Stimulated activated CD8-positive, alpha-beta memory T cell treated with anti-CD3 and anti-CD28 coated beads, Interleukin-7, amount 100 ng/mL, for 24 hours (primary cell): ENCODE results near the gene MAPK12.

Experiments used
- DNase-seq: peaks from one replicate; pipeline ENCODE4 v3.0.0-alpha.2; 2020; ENCODE audit warnings: low read depth

Gene MAPK12

DNA sequence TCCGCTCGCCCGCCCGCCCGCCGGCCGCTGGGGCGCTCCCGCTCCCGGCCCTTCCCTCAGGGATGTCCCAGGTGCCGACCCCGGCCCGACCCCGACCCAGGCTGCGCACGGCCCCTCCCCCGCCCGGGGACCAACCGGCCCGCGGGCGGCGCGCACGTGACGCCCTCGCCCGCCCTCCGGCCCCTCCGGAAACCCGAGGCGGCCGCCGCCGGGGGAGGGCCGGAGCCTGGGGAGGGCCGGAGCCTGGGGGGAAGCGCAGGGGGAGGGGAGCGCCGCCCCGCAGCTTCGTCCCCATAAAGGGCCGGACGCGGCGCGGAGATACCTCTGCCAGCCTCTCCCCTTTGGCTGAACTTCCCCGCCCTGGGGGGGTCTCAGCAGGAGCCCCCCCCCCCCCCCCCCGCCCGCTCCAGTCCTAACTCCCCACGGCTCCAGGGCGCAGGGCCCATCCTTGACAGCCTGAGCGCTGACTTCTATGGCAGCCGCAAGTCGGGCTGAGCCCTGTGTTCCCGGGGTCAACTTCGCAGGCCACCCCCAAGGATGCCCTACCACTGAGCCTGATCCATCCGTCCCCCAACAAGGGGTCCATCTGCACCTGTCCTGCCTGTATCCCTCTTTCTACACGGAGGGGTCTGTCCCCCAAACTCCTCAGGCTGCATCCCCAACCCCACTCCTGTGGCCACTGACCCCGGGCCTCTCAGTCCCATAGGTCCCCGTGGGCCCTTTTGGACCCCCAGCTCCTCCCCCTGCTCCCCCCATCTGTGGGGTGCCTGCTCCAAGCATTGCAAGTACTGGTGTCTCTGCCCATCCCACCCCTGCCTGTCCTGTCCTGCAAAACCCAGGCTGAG, at the start of gene MAPK12:
Gene MAPK12, minus strand, starts transcription at position 69 of the 845 bp plus-strand sequence. CDS start 174 bp downstream, outside the sequence.
- no peak for DNase-seq

DNA sequence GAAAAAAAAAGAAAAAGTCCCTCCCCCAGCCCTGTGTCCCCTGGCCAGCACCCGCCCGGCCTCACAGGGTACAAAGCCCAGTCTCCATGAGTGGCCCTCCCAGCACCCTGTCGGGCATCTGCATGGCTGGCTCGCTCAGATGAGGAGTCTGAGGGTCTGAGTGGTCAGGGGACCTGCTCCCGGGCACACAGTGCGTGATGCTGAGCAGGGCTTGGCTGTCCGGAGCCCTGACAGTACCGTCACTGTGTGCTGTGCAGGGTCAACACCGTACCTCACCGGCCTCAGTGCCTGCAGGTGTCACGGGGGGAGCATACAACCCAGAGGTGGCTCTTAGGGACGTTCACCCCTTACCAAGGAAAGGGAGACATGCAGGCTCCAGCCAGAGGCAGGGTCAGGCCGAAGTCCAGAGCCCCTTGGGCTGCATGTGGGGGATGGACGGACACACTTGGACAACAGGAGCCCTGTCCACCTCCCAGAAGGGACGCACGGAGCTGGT, 49.5 kb upstream of the MAPK12 start:
- DNase-seq, result no peak

GRCh38 chr22:50310031-50310722, 48.7 kb upstream of the MAPK12 start:
- no peak for DNase-seq

DNA sequence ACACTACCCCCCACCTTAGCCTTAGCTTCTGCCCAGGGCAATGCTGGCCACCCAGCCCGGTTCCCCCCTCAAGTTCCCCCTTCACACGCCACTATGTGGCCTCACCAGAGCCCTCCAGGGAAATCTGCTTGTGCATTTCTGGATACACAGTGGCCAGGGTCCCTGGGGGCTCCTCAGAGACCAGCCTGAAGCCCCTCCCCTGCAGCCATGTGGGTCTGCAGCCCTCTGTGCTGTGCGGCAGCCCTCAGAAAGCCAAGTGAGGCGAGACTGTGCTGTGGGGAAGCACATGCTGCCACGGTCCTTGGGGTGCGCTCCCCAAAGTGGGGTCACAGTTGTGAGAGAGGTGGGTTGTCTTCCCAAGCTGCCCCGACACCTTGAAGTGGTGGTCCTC, 48.1 kb upstream of the MAPK12 start:
- DNase-seq, result no peak

DNA sequence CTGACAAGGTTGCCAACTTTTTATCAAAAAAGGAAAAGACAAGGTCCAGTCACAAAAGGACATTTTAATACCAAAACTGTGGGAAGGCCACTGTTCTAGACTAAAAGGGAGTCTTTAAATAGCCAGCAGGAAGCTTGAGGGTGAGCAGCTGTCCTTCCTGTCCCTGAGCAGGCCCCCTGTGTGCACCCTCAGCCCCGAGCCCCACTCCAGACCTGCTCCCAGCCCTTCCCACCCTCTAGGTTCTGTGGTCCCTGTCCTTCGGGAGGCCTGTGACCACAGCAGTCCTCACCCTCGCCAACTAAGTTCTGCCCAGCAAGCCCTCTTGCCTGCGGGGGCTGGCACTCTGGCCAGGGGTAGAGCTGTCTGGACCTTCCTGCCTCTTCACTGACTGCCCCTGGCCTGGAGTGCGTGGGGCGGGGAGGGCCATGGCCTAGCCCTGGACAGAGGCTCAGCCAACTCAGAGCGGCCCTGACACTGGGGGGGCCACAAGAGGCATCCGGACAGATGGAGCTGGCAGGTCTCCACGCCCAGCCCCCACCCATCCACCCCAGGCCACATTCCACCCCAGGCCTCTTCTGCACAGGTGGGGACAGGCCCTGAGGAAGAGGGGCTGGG, 47.6 kb upstream of the MAPK12 start:
- no peak for DNase-seq

DNA sequence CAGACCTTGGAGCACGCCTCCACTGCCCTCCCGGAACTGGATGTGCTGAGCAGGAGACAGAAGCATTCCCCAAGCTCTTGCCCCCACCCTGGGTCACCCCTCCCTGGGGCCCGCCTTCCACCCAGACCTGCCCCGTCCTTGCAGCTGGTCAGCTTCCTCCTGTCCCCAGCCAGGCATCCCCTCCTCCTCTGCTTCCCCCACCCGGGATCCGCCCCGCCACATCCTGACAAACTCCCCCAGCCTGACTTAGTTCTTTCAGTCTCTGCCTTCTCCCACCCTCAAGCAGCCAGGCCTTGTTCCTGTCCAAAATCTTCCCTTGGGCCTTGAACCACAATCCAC, 47.1 kb upstream of the MAPK12 start:
- no peak for DNase-seq

DNA sequence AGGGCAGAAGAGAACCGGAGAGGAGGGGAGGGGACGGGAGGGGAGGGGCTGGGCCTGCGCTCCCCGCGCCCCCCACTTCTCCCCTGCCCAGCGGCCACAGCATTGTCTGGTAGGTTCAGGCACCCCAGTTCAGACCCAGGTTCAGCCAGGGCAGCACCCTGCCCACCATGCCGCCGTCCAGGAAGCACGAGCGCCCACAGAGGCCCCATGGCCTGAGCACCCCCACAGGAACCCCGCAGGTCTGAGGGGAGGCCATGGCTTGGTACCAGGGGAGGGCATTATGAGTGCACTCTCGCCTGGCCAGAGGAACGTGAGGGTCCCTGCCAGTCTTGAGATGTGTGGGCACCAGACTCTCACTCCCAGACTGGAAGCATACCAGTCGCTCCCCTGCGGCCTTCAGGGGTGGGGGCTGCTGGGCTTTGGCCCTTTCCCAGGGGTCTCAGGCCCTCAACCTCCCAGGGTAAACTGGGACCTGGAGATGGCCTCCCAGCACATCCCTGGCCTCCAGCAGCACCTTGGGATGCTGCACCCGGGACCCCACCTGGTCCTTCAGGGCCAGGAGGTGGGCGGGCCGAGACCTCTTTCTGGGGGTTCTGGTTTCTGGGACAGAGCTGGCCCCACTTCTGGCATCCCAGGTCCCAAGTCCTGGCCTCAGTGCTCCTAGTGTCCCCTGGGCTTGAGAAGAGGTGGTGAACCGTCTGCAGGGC, 46.6 kb upstream of the MAPK12 start:
- no peak for DNase-seq

GRCh38 chr22:50306753-50307749, 45.6 kb upstream of the MAPK12 start, which contains the start of gene PLXNB2:
TSS of gene PLXNB2 (minus strand) at chr22:50307646. CDS start at chr22:50290584, 17,062 bp downstream.
- DNase-seq, result no peak

GRCh38 chr22:50305923-50306566, 44.6 kb upstream of the MAPK12 start:
- DNase-seq, result no peak

DNA sequence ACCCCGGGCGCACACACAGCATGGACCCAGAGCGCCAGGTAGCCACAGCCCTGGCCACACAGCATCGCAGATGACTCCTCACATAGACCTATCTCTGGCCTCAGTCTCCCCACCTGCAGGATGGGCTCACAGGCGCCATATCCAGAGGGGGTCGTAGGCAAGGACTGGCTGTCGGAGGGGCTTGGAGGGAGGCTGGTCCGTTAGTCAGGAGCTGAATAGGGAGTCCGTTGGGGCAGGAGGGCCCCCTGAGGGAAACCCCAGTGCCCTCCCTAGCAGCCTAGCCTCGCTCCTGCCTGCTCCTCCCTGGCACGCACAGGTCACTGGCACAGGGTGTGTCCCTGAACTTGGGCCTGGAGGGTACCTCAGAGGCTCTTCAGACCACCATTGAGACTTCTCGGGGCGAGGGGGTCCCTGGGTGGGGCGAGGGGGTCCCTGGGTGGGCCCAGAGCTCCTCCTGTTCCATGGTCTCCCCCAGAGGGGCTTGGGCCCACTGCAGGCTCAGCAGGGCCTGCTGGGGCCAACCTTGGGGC, 44.0 kb upstream of the MAPK12 start:
- DNase-seq, result no peak

DNA sequence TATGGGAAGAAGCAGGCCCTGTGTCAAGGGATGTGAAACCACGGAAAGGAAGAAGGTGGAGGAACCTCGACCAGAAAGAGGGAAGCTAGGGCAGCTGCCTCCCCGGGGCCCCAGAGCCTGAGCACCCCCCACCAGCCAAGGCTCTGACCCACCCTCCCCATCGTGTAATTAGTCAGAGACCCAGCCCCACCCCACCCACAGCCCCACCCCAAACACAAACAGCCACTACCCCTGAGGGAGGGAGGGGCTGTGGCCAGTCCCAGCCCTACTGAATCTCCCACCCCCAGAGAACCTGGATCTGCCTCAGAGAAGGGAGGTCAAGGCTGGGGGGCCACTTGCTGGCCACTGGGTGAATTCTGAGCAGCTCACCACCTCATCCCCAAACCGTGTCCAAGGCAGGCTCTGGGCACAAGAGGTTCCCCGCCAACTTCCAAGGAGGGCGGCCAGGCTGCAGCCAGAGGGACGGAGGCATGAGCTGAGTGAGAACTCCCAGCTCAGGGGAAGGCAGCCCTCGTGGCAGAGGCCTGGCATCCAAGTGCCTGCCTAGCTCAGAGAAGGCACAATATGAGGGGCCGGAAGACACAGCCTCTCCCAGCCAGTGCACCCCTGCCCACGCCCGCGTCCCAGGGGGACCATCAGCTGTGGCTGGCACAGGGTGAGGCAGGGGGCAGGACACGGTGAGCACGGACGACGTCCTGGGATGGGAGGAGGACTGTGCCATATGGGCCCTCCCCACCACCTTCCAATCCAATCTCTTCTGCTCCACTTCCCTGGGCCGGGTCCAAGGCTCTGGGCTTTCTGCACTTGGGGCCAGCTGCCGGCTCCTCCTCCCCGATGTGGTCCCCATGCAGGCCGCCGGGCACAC, 43.3 kb upstream of the MAPK12 start:
- DNase-seq, result no peak

DNA sequence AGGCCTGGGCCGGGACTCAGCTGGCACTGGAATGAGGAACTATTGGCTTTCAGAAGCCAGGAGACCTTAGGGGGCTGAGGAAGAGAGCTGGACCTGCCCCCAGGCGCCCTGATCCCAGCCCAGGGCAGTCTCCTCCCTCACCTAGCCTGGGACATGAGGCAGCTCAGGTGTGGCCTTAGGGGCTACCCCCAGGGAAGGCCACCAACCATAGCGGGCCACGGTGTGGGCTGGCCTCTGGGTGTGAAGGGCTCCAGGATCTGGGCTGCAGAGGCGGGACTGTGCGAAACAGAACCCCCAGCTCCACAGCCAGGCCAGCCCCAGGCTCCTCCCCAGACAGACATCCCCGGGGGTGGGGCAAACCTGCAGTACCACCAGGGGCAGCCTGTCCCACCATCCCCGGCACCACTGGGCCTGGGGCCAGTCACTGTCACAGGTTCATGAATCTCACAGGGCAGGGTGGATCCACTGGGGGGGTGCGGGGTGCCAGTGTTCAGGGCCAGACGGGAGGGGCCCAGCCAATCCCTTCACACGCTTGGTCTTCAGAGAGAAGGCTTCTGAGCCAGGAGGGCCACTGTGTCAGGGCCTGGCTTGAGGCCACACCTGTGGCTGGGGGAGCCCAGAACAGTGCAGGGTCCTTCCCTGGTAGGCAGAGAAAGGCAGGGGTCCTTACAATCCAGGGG, 42.5 kb upstream of the MAPK12 start:
- no peak for DNase-seq

DNA sequence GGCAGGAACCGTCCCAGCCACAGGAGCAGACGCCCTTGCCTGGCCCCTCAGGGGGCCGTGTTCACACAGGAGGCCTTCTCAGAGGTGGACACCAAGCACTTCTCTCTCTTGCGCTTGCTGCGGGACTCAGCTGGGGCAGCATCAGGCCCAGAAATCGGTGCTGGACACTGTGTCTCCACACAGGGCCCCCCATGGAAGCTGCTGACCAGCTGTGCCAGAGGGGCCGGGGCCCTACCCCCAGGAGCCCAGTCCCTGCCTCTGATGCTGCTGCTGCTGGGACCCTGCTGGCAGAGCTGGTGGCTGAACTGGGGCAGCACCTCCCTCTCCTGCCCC, 42.0 kb upstream of the MAPK12 start:
- no peak for DNase-seq

DNA sequence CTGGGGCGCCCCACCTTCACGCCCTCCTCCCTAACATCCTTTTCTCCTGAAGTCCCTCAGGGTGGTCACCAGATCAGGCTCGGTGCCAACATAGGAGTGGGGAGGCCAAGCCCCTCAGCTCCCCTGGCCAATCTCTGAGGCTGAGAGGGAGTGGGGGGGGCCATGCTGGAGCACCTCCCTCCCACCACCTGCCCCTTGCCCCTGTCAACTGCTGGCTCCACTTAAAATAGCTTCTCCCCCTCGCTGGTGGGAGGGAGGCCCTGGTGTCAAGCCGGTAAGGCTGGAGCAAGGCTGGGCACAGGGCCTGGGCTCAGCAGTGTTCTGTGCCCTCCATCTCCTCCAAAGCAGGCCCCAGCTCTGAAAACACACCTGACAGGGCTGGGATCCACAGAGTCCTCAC, 41.1 kb upstream of the MAPK12 start:
- DNase-seq, result no peak

DNA sequence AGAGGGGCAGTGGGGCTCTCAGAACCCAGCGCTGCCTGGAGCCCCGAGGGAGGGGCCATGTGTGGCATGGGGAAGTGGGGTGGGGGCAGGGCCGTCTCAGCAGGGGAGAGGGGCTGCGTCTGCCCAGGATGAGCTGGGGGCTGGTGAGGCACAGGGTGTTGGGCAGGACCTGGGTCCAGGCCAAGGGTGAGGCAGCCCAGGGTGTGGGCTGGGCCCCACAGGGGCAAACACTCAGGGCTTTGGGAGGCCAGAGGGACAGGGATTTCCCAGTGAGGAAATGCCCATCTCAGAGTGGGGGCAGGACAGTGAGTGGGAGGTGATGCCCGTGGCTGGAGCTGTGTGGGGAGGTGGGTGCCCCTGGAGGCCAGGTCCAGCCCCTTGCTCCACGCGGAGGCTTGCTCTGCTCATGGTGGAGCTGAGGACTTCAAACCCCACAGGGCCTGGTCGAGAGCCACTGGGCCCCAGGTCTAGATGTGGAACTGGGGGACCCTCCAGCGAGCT, 40.6 kb upstream of the MAPK12 start:
- no peak for DNase-seq

DNA sequence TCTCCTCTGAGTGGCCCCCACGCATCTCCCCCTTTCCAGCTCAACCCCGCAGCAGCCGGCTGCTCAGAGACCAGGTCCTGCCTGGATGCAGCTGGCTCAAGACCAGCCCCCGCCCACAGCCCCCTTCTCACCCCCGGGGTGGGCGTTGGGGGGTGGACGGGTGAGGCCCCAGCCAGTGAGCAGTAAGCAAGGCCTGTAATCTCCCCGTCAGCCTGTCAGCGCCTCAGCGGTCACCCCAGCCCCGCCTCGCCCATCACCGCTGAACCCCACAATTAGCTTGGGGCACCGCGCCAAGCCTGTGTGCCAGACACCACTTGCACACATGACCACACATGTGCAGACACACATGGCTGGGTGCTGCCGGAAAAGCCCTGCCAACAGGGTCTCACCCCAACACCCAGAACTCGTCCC, 40.1 kb upstream of the MAPK12 start:
- DNase-seq, result no peak

DNA sequence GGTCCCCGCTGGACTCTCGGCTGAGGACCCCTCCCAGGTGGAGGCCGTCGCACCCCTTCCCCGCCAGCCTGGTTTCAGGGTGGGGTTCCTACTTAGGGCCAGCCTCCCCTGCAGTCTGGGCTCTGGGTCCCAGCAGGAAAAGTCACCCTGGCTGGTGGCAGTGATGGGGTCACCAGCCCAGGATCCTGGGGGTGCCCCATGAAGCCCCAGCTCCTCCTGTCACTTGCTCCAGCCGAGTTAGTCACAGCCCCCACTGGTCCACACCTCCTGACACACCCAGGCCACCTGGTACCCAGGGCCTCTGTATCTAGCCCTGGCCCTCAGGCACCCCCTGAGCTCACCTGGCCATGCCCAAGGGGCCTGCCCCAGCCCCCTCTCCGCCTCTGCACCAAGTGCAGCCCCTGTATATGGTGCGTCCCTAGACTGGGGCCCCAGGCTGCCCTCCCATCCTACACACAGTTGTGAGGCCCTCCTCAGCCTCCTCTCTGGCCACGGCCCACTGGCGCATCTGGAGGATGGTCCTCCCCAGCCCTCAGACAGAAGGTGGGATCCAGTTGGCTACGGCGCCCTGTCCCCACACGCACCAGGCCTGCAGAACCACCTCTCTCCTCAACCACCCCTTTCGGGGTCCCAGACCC, 39.3 kb upstream of the MAPK12 start:
- DNase-seq, result no peak
